Measurements from ENCODE around the gene CEMP1.

DNA sequence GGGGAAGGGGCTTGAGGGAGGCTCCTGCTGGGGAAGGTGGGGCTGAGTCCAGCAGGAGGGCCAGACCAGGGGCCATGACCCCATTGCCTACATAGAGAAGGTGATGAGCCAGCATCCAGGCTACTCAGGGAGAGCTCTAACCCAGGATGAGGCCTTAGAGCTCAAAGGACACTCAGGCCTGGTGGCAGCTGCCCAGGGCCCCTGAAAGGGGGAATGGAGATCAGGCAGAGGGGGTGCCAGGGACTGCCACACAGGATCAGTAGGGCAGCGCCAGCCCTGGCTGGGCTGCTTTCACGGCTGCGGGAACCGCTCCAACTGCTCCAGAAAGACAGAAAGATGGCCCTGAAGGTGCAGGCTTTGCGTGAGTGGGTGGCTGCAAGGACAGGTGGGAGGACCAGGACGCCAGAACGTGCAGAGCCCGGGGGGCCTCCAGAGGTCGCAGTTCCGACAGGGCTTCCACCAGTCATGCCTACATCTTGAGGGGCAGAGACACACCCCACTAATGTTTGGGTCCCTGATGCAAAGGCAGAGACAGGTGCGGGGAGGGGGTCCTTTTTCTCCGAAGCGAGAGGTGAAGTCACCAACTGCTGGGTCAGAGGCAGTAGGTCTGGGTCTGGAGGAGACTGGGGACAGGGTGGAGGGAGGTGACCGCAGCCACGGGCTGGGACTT is 18.3 kb downstream of the CEMP1 start:
- TF ChIP-seq, protein P1, sequence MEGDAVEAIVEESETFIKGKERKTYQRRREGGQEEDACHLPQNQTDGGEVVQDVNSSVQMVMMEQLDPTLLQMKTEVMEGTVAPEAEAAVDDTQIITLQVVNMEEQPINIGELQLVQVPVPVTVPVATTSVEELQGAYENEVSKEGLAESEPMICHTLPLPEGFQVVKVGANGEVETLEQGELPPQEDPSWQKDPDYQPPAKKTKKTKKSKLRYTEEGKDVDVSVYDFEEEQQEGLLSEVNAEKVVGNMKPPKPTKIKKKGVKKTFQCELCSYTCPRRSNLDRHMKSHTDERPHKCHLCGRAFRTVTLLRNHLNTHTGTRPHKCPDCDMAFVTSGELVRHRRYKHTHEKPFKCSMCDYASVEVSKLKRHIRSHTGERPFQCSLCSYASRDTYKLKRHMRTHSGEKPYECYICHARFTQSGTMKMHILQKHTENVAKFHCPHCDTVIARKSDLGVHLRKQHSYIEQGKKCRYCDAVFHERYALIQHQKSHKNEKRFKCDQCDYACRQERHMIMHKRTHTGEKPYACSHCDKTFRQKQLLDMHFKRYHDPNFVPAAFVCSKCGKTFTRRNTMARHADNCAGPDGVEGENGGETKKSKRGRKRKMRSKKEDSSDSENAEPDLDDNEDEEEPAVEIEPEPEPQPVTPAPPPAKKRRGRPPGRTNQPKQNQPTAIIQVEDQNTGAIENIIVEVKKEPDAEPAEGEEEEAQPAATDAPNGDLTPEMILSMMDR (IDR thresholded peaks at IDR 0.05), result peak in 2 of 7 experiments; percentile 8
- TF ChIP-seq POLR2A (IDR thresholded peaks at IDR 0.05), result no peak

Data from body of pancreas (tissue), 4 donors.